Endothelial cell of umbilical vein (primary cell): ENCODE data around the gene RNF224. TPM values are rescaled to one million over a fixed set of nuclear protein-coding genes. Genes with fewer than 3 reads are reported as not detected.
A peak's percentile ranks its signal among the peaks of the same experiment; 100 is the strongest.

ENCODE experiments used
- BruUV-seq: library from RNA; stranded (reverse); fragments of 400-500 nt; replicated peaks from 2 replicates; lab custom pipeline; 2021; lab: Mats Ljungman, UMichigan
- CTCF ChIA-PET: fragments of 300-600, 350-600 bp; sonication (Branson Sonifier 250); formaldehyde crosslinking; loops from one replicate; lab custom pipeline; 2021; ENCODE audit warnings: antibody characterized with exemption, inconsistent platforms; lab: Charles Lee
- POLR2A ChIA-PET: fragments of 300-600, 350-600 bp; sonication (Branson Sonifier 250); formaldehyde crosslinking; loops from one replicate; lab custom pipeline; 2021; ENCODE audit warnings: antibody characterized with exemption, inconsistent platforms; lab: Charles Lee
- DNase-seq: peaks from one replicate; pipeline ENCODE4 v3.0.0-alpha.2; 2011; ENCODE audit warnings: low read depth, low spot score
- FAIRE-seq: peaks from 2 replicates; lab custom pipeline; 2011; peaks lifted over from hg19 to GRCh38; lab: Jason Lieb, UNC
- H2AFZ ChIP-seq: 2 replicates; pipeline ENCODE4 v1.6.0; 2012; ENCODE audit warnings: low read depth, low read length, control low read depth, inconsistent platforms
- H3K27ac ChIP-seq: 2 replicates; pipeline ENCODE4 v1.5.1; 2011; ENCODE audit warnings: low read depth, mild to moderate bottlenecking, control low read depth, low read length, moderate library complexity; ENCODE audit not compliant: insufficient read depth
- H3K27me3 ChIP-seq, 2 experiments: 2 replicates each; pipeline versions ENCODE4 v1.6.0 to v1.6.1; 2011; ENCODE audit warnings: low read length in 2 of 2, mixed read lengths in 1 of 2; ENCODE audit not compliant: control insufficient read depth in 2 of 2, insufficient read depth in 2 of 2
- H3K36me3 ChIP-seq, 2 experiments: 2 replicates in 1 of 2; 3 replicates in 1 of 2; pipeline ENCODE4 v1.5.1; 2011; ENCODE audit warnings: low read length in 2 of 2, mild to moderate bottlenecking in 1 of 2, moderate library complexity in 1 of 2; ENCODE audit not compliant: control insufficient read depth in 2 of 2, insufficient read depth in 2 of 2; ENCODE audit errors: extremely low read depth in 1 of 2
- H3K4me1 ChIP-seq: 3 replicates; pipeline ENCODE4 v1.5.1; 2011; ENCODE audit warnings: mild to moderate bottlenecking, low read length; ENCODE audit not compliant: control insufficient read depth, insufficient read depth; ENCODE audit errors: extremely low read depth
- H3K4me2 ChIP-seq: 2 replicates; pipeline ENCODE4 v1.6.1; 2011; ENCODE audit warnings: low read length, control low read depth, mixed read lengths; ENCODE audit not compliant: insufficient read depth
- H3K4me3 ChIP-seq, 3 experiments: fragments of 200-600 bp in 1 of 3; sonication (generic), shearing (Covaris generic) in 1 of 3; replicated peaks in 1 of 3; 2 replicates each; pipeline ENCODE4 v1.5.1; 2011 to 2016; ENCODE audit warnings: control low read depth in 3 of 3, low read length in 3 of 3, mild to moderate bottlenecking in 2 of 3, inconsistent platforms in 1 of 3, low read depth in 1 of 3, moderate library complexity in 1 of 3; ENCODE audit not compliant: insufficient read depth in 1 of 3
- H3K79me2 ChIP-seq: 2 replicates; pipeline ENCODE4 v1.6.0; 2012; ENCODE audit warnings: low read length, inconsistent platforms; ENCODE audit not compliant: control insufficient read depth, insufficient read depth
- H3K9ac ChIP-seq: replicated peaks from 2 replicates; pipeline ENCODE3; 2011; ENCODE audit warnings: low read length, control low read depth; ENCODE audit not compliant: insufficient read depth; ENCODE audit errors: extremely low read depth
- H3K9me1 ChIP-seq: replicated peaks from 3 replicates; pipeline ENCODE4 v1.6.0; 2011; ENCODE audit warnings: mild to moderate bottlenecking, low read length; ENCODE audit not compliant: control insufficient read depth, insufficient read depth; ENCODE audit errors: extremely low read depth
- H3K9me3 ChIP-seq: replicated peaks from 2 replicates; pipeline ENCODE4 v1.5.1; 2012; ENCODE audit warnings: low read length, inconsistent platforms; ENCODE audit not compliant: control insufficient read depth, insufficient read depth
- H4K20me1 ChIP-seq: replicated peaks from 2 replicates; pipeline ENCODE3; 2011; ENCODE audit warnings: mild to moderate bottlenecking, low read length; ENCODE audit not compliant: control insufficient read depth, insufficient read depth; ENCODE audit errors: extremely low read depth
- CTCF ChIP-seq, 2 donors: IDR thresholded peaks; 1 replicate in 1 of 2; 2 replicates in 1 of 2; pipeline ENCODE4 v1.5.1; 2011; ENCODE audit warnings: low read length in 2 of 2, mild to moderate bottlenecking in 2 of 2, moderate library complexity in 2 of 2, control low read depth in 1 of 2, inconsistent platforms in 1 of 2, low read depth in 1 of 2; ENCODE audit not compliant: insufficient read depth in 1 of 2; ENCODE audit errors: extremely low read depth in 1 of 2
- EZH2 ChIP-seq: IDR thresholded peaks from 2 replicates; pipeline ENCODE4 v1.6.1; 2012; ENCODE audit warnings: borderline replicate concordance, low read depth, mild to moderate bottlenecking, moderate library complexity, low read length, inconsistent platforms; ENCODE audit not compliant: severe bottlenecking
- FOS ChIP-seq: IDR thresholded peaks from 2 replicates; pipeline ENCODE4 v1.6.1; 2011; ENCODE audit warnings: mild to moderate bottlenecking, low read length, moderate library complexity, borderline replicate concordance; ENCODE audit not compliant: insufficient read depth
- GATA2 ChIP-seq: IDR thresholded peaks from 2 replicates; pipeline ENCODE4 v1.7.0; 2011; ENCODE audit warnings: low read depth, mild to moderate bottlenecking, moderate library complexity, mixed read lengths, low read length; ENCODE audit not compliant: insufficient read length, insufficient read depth
- JUN ChIP-seq: IDR thresholded peaks from 2 replicates; pipeline ENCODE4 v1.6.1; 2011; ENCODE audit warnings: borderline replicate concordance, low read depth; ENCODE audit not compliant: insufficient read length, insufficient read depth
- MAX ChIP-seq: IDR thresholded peaks from 2 replicates; pipeline ENCODE4 v1.6.1; 2011; ENCODE audit not compliant: insufficient read depth, insufficient read length
- MYC ChIP-seq: IDR thresholded peaks from one replicate; pipeline ENCODE4 v1.6.1; 2011; ENCODE audit warnings: mild to moderate bottlenecking, low read depth, low read length
- POLR2A ChIP-seq: IDR thresholded peaks from 2 replicates; pipeline ENCODE4 v1.6.1; 2012; ENCODE audit warnings: low read depth, mild to moderate bottlenecking, control low read depth, low read length
- POLR2AphosphoS5 ChIP-seq: IDR thresholded peaks from 2 replicates; pipeline ENCODE4 v1.6.1; 2012; ENCODE audit warnings: low read depth, mild to moderate bottlenecking, control low read depth, low read length, moderate library complexity; ENCODE audit not compliant: insufficient read depth
- dilution Hi-C: fragments of 300-500 bp; cut with MboI; formaldehyde crosslinking; loops from one replicate; pipeline ENCODE4 v1.15.0; 2019; ENCODE audit warnings: low sequenced_read_pairs; ENCODE audit not compliant: extremely low pct_ligation_motif_present
- intact Hi-C: fragments of 100-400 bp; cut with micrococcal nuclease; formaldehyde crosslinking; loops from one replicate; pipeline ENCODE4 v1.10.0; 2022
- polyA plus RNA-seq, 4 experiments: library from polyadenylated mRNA; depleted of rRNA in 3 of 4; stranded (reverse) in 3 of 4; unstranded in 1 of 4; fragments of >200 nt; gene quantifications; 2 replicates each; pipeline versions ENCODE4 v1.2.1 to v1.2.3, GENCODE V29; 2011 to 2012; ENCODE audit warnings: missing spikeins in 1 of 4
- total RNA-seq: library from RNA; stranded (reverse); gene quantifications from 2 replicates; pipeline ENCODE4 v1.2.3, GENCODE V29; 2021

The RNF224 gene
- total and polyA plus RNA-seq, 2 donors (not counting 3 experiments of a cell fraction or from before 2014, with no cell fraction given): not detected

GRCh38 chr9:137240841-137241489 lies 13.7 kb downstream of the RNF224 start, which contains the start of gene TUBB4B:
TSS of gene TUBB4B (plus strand) at chr9:137241287. CDS start at chr9:137241361, 74 bp downstream.
- Histone ChIP-seq H3K79me2 (peaks cover 25% of the 10 kb centered on the region), H3K9ac (peak within 1 kb of the TSS; percentile 66), H4K20me1 (no peaks in the 10 kb centered on the region), H3K36me3 (peaks cover 6 to 16% of the 10 kb centered on the region in 2 experiments), H3K9me3 (no peaks in the 10 kb centered on the region), H3K4me1 (peaks cover 13% of the 10 kb centered on the region), H3K4me2 (peak within 1 kb of the TSS; percentile 85), H3K9me1 (no peaks in the 10 kb centered on the region), H3K4me3 (peak within 1 kb of the TSS; percentile 70 to 76 (median 73)), H2AFZ (peak within 1 kb of the TSS; percentile 57), H3K27ac (peak within 1 kb of the TSS; percentile 71), H3K27me3 (no peaks in the 10 kb centered on the region)
- DNase-seq (peak; percentile 100), FAIRE-seq (peak; percentile 99)
- intact Hi-C loops: loop anchor here (1.0 to 2.0 kb wide), 4 partner anchors 14 to 40 kb away; partner anchors contain the start of genes NELFB, TOR4A and TPRN
- BruUV-seq: no TSS peak
- POLR2A ChIA-PET: interaction anchor here (0.6 to 5.0 kb wide), 26 partner anchors 9 to 431 kb away, joined by 3 to 66 read pairs (median 4); partner anchors contain the start of genes ANAPC2, MAN1B1, NELFB and PAXX
- TF ChIP-seq JUN (no peak), MAX (no peak), GATA2 (no peak), CTCF (IDR thresholded peaks at IDR 0.05; ENCODE audit: extremely low read depth in 1 of 2, insufficient read depth in 1 of 2, low read depth in 1 of 2, low read length in 2 of 2) (no peak), MYC (no peak), POLR2A (peak; percentile 99), POLR2AphosphoS5 (peak; percentile 100), EZH2 (no peak), FOS (no peak)
- dilution Hi-C loops: no loop called here
- CTCF ChIA-PET: interaction anchor here (1.0 to 2.1 kb wide), 7 partner anchors 13 to 194 kb away, joined by 3 to 7 read pairs (median 4); partner anchors contain the start of genes DPP7, NELFB and RNF224
